Right lobe of liver (tissue), 4 donors: ENCODE measurements around the gene WDR18.

Experiments
- POLR2A ChIP-seq: fragments of 450-650 bp; IDR thresholded peaks from one replicate; pipeline ENCODE4 v1.6.1; 2017; ENCODE audit warnings: antibody characterized with exemption, mild to moderate bottlenecking
- TF ChIP-seq, protein P1 (sequence below), 4 donors: fragments of 200-600 bp in 3 of 4; fragments of 450-650 bp in 1 of 4; IDR thresholded peaks; one replicate each; pipeline versions ENCODE4 v1.5.1 to v1.8.0; 2016 to 2022; ENCODE audit warnings: antibody characterized with exemption in 4 of 4, mild to moderate bottlenecking in 2 of 4
- donor health status: DM: no; HTN: no; CAD: no.
- donor health status: DM: no; HTN: no; CAD: no.
- donor health status: DM: no; HTN: yes; CAD: no.

DNA sequence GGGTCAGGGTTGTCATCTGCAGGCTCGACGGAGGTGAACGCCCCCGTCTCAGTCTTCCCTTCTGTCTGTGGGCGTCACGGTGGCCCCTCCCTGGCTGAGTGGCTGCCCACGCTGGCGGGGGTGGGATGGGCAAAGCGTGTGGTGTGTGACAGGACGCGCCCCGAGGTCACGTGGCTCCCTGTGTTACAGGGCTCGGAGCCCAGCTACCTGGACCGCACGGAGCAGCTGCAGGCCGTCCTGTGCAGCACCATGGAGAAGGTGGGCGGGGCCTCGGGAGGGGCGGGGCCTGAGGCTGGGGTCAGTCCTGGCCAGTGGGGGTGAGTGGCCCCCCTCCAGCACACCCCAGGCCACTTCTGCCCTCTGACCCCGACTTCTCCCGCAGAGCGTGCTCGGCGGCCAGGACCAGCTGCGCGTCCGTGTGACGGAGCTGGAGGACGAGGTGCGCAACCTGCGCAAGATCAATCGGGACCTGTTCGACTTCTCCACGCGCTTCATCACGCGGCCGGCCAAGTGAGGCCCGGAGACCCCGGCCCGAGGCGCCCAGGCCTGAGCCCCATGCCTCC lies 9.8 kb downstream of the WDR18 start:
- TF ChIP-seq POLR2A = no peak
- TF ChIP-seq, protein P1, sequence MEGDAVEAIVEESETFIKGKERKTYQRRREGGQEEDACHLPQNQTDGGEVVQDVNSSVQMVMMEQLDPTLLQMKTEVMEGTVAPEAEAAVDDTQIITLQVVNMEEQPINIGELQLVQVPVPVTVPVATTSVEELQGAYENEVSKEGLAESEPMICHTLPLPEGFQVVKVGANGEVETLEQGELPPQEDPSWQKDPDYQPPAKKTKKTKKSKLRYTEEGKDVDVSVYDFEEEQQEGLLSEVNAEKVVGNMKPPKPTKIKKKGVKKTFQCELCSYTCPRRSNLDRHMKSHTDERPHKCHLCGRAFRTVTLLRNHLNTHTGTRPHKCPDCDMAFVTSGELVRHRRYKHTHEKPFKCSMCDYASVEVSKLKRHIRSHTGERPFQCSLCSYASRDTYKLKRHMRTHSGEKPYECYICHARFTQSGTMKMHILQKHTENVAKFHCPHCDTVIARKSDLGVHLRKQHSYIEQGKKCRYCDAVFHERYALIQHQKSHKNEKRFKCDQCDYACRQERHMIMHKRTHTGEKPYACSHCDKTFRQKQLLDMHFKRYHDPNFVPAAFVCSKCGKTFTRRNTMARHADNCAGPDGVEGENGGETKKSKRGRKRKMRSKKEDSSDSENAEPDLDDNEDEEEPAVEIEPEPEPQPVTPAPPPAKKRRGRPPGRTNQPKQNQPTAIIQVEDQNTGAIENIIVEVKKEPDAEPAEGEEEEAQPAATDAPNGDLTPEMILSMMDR (IDR thresholded peaks at IDR 0.05) = no peak
